ENCODE measurements around the gene KCNG4.

- TF ChIP-seq POLR2AphosphoS5 (IDR thresholded peaks at IDR 0.05; ENCODE audit: borderline replicate concordance, low read depth, low read length), result no peak
- no peak for TF ChIP-seq EZH2 (IDR thresholded peaks at IDR 0.05)
These were observed 7.5 kb upstream of the KCNG4 start for GRCh38 chr16:84247331-84247730.
